T-helper 17 cell (primary cell): Measurements from ENCODE around the gene CR1. TPM values are rescaled to one million over a fixed set of nuclear protein-coding genes. Genes with fewer than 3 reads are reported as not detected.

ENCODE experiments used
- total RNA-seq, 4 donors: library from RNA in 2 of 4; stranded (reverse) in 2 of 4; gene quantifications; one replicate each; pipeline ENCODE4 v1.2.3 and lab custom pipeline; 2022 to 2026

The CR1 gene
- total RNA-seq, 2 donors from 2014 or later: 27.6 to 28.3 TPM

Other genes starting within 250 kb of the CR1 start
- gene CD55, start 174.5 kb upstream of the CR1 start, total RNA-seq: 100 to 1,000 TPM in 1 of 2 donors, 10 to 100 TPM in 1; 98.3 to 133 TPM
- gene CR2, start 41.8 kb upstream of the CR1 start, total RNA-seq: 1 to 10 TPM; 2.1 to 3.8 TPM
- under 1 TPM in 1 of 2 donors, not detected in 1; 0.81 TPM for gene CR1L, start 149.0 kb downstream of the CR1 start, total RNA-seq